GM23338 (cell line): ENCODE data around the gene MAP3K21. TPM values are rescaled to one million over a fixed set of nuclear protein-coding genes. Genes with fewer than 3 reads are reported as not detected.

Experiments
- ATAC-seq: fragments of 200-7000 bp; cut with Tn5 transposase; 3 replicates; pipeline ENCODE4 v1.9.1; 2020
- DNase-seq: peaks from one replicate; pipeline ENCODE4 v3.0.0-alpha.2; 2015; ENCODE audit warnings: low spot score
- H2AFZ ChIP-seq: fragments of 200-600 bp; sonication (generic); 2 replicates; pipeline ENCODE4 v1.8.0; 2016; ENCODE audit warnings: antibody characterized with exemption, mild to moderate bottlenecking, moderate library complexity
- H3F3A ChIP-seq: fragments of 200-600 bp; sonication (generic); replicated peaks from 2 replicates; pipeline ENCODE4 v1.8.0; 2017; ENCODE audit warnings: antibody characterized with exemption, mixed run types, low read depth
- H3K27ac ChIP-seq: fragments of 200-600 bp; sonication (generic); 2 replicates; pipeline ENCODE4 v1.6.1; 2016; ENCODE audit warnings: low read depth
- H3K27me3 ChIP-seq: fragments of 200-600 bp; sonication (generic); 2 replicates; pipeline ENCODE4 v1.8.0; 2016; ENCODE audit warnings: mild to moderate bottlenecking, mixed run types, moderate library complexity; ENCODE audit not compliant: insufficient read depth
- H3K36me3 ChIP-seq: fragments of 200-600 bp; sonication (generic); 2 replicates; pipeline ENCODE4 v1.8.0; 2016; ENCODE audit warnings: mild to moderate bottlenecking; ENCODE audit not compliant: insufficient read depth
- H3K4me1 ChIP-seq: fragments of 200-600 bp; sonication (generic); 2 replicates; pipeline ENCODE4 v1.8.0; 2016; ENCODE audit warnings: mild to moderate bottlenecking, moderate library complexity; ENCODE audit not compliant: insufficient read depth
- H3K4me2 ChIP-seq: fragments of 200-600 bp; sonication (generic); 2 replicates; pipeline ENCODE4 v1.7.1; 2017; ENCODE audit warnings: mixed run types
- H3K4me3 ChIP-seq: fragments of 200-600 bp; sonication (generic); 2 replicates; pipeline ENCODE4 v1.6.1; 2016; ENCODE audit warnings: mixed run types
- H3K79me2 ChIP-seq: fragments of 200-600 bp; sonication (generic); replicated peaks from 2 replicates; pipeline ENCODE4 v1.8.0; 2017; ENCODE audit warnings: mild to moderate bottlenecking; ENCODE audit not compliant: insufficient read depth
- H3K9me2 ChIP-seq: fragments of 200-600 bp; sonication (generic); 2 replicates; pipeline ENCODE4 v1.8.0; 2017; ENCODE audit not compliant: insufficient read depth
- H4K20me1 ChIP-seq: fragments of 200-600 bp; sonication (generic); replicated peaks from 2 replicates; pipeline ENCODE4 v1.8.0; 2017; ENCODE audit warnings: mild to moderate bottlenecking; ENCODE audit not compliant: insufficient read depth
- H3K27ac Mint-ChIP-seq: 2 replicates; pipeline ENCODE4 v1.8.0; 2020; ENCODE audit warnings: inconsistent platforms, mild to moderate bottlenecking, moderate library complexity, mixed read lengths
- H3K27me3 Mint-ChIP-seq: 3 replicates; pipeline ENCODE4 v1.8.0; 2022; ENCODE audit warnings: low read depth, mild to moderate bottlenecking, moderate library complexity, mixed read lengths, inconsistent platforms; ENCODE audit not compliant: insufficient read depth, poor library complexity
- H3K36me3 Mint-ChIP-seq: 3 replicates; pipeline ENCODE4 v1.8.0; 2021; ENCODE audit warnings: low read depth, mild to moderate bottlenecking, inconsistent platforms, moderate library complexity, mixed read lengths
- H3K4me1 Mint-ChIP-seq: 3 replicates; pipeline ENCODE4 v1.8.0; 2020; ENCODE audit warnings: mild to moderate bottlenecking, inconsistent platforms, mixed read lengths
- H3K4me3 Mint-ChIP-seq: 3 replicates; pipeline ENCODE4 v1.8.0; 2021; ENCODE audit warnings: moderate library complexity, mild to moderate bottlenecking, inconsistent platforms, mixed read lengths
- H3K9me3 Mint-ChIP-seq: 3 replicates; pipeline ENCODE4 v1.8.0; 2020; ENCODE audit warnings: moderate library complexity, mild to moderate bottlenecking, inconsistent platforms, mixed read lengths
- CREB1 ChIP-seq: fragments of 250-450 bp; sonication (Bioruptor Pico); IDR thresholded peaks from 2 replicates; pipeline ENCODE4 v1.5.0; 2020; ENCODE audit warnings: low read depth, mild to moderate bottlenecking, moderate library complexity
- CTCF ChIP-seq, 2 experiments: fragments of 200-600 bp in 1 of 2; sonication (generic) in 1 of 2; conservative IDR thresholded peaks; 2 replicates each; pipeline versions ENCODE4 v1.5.1 to v1.6.1; 2016 to 2017; ENCODE audit warnings: antibody characterized with exemption in 2 of 2, low read depth in 2 of 2, mild to moderate bottlenecking in 2 of 2, moderate library complexity in 1 of 2
- EZH2 ChIP-seq: fragments of 200-600 bp; sonication (generic); IDR thresholded peaks from one replicate; pipeline ENCODE4 v1.8.0; 2017; ENCODE audit warnings: antibody characterized with exemption, mild to moderate bottlenecking, low read depth; ENCODE audit not compliant: unreplicated experiment
- EZH2phosphoT487 ChIP-seq: fragments of 200-600 bp; sonication (generic); IDR thresholded peaks from one replicate; pipeline ENCODE4 v1.8.1; 2018; ENCODE audit warnings: antibody characterized with exemption; ENCODE audit not compliant: unreplicated experiment
- JUNB ChIP-seq: IDR thresholded peaks from one replicate; pipeline ENCODE4 v1.6.1; 2016; ENCODE audit warnings: antibody characterized with exemption; ENCODE audit not compliant: unreplicated experiment
- NANOG ChIP-seq: IDR thresholded peaks from 2 replicates; pipeline ENCODE4 v1.6.1; 2016; ENCODE audit warnings: antibody characterized with exemption, borderline replicate concordance
- POLR2AphosphoS5 ChIP-seq: IDR thresholded peaks from 2 replicates; pipeline ENCODE4 v1.6.1; 2016; ENCODE audit warnings: antibody characterized with exemption, low read depth
- REST ChIP-seq: IDR thresholded peaks from one replicate; pipeline ENCODE4 v1.6.1; 2018; ENCODE audit warnings: antibody characterized with exemption; ENCODE audit not compliant: unreplicated experiment
- STAT1 ChIP-seq: IDR thresholded peaks from one replicate; pipeline ENCODE4 v1.6.1; 2016; ENCODE audit warnings: antibody characterized with exemption; ENCODE audit not compliant: unreplicated experiment
- ZNF114 ChIP-seq: fragments of 250-450 bp; sonication (Bioruptor Pico); IDR thresholded peaks from 2 replicates; pipeline ENCODE4 v1.5.0; 2020; ENCODE audit warnings: mild to moderate bottlenecking, moderate library complexity
- ZNF331 ChIP-seq: fragments of 250-450 bp; sonication (Bioruptor Pico); IDR thresholded peaks from 2 replicates; pipeline ENCODE4 v1.5.0; 2020; ENCODE audit warnings: low read depth, mild to moderate bottlenecking, moderate library complexity
- ZNF462 ChIP-seq: fragments of 250-450 bp; sonication (Bioruptor Pico); IDR thresholded peaks from 2 replicates; pipeline ENCODE4 v1.5.0; 2020; ENCODE audit warnings: mild to moderate bottlenecking, moderate library complexity
- polyA plus RNA-seq: library from polyadenylated mRNA; unstranded; fragments of >200 nt; fragmentation: Nextera tagmentation; extraction: Ambion mirVana; gene quantifications from 2 replicates; pipeline ENCODE4 v1.2.1, GENCODE V29; 2016
- total RNA-seq: library from RNA; depleted of rRNA; stranded (reverse); fragments of >200 nt; shearing (Covaris generic); gene quantifications from 2 replicates; pipeline ENCODE4 v1.2.3, GENCODE V29; 2014
- TF ChIP-seq, protein P1 (sequence below): IDR thresholded peaks from 2 replicates; pipeline ENCODE4 v1.6.1; 2016; ENCODE audit warnings: antibody characterized with exemption

Gene MAP3K21
- total and polyA plus RNA-seq, 2 experiments from 2014 or later = 11.7 to 40.1 TPM

DNA sequence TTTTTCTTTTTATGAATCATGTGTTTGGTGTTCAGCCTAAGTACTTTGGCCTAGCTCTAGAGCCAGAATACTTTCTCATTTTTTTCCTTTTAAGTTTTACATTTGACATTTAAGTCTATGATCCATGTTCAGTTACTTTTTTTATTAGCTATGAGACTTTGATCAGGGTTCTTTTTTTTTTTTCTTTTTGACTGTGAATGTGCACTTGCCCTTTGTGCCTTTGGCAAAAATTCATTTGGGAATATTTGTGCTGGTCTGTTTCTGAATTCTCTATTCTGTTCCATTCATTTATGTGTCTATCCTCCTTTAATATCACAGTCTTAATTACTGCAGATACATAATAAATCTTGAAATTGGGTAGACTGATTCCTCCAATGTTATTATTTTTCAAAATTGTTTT lies 93.8 kb downstream of the MAP3K21 start:
- Histone ChIP-seq H3K79me2 (no peaks in the 10 kb centered on the region), H3K27ac (no peak overlapping the region), H3K9me2 (no peaks in the 10 kb centered on the region), H3K36me3 (no peaks in the 10 kb centered on the region; the same call in 1 of the 2 replicates), H3K27me3 (no peaks in the 10 kb centered on the region), H3K4me3 (no peak overlapping the region), H3K4me2 (no peak overlapping the region), H2AFZ (no peak overlapping the region), H3K4me1 (no peaks in the 10 kb centered on the region), H3F3A (no peaks in the 10 kb centered on the region), H4K20me1 (no peaks in the 10 kb centered on the region)
- H3K27ac Mint-ChIP-seq = no peak overlapping the region
- peaks cover 12% of the 10 kb centered on the region; the same call in 2 of the 3 replicates for H3K9me3 Mint-ChIP-seq
- H3K36me3 Mint-ChIP-seq = no peaks in the 10 kb centered on the region
- no peak overlapping the region for H3K4me3 Mint-ChIP-seq
- ATAC-seq (no peak), DNase-seq (no peak)
- peaks cover 2% of the 10 kb centered on the region for H3K27me3 Mint-ChIP-seq
- TF ChIP-seq NANOG = no peak
- TF ChIP-seq CREB1 (CRISPR knock-in tag) = no peak
- TF ChIP-seq, protein P1, sequence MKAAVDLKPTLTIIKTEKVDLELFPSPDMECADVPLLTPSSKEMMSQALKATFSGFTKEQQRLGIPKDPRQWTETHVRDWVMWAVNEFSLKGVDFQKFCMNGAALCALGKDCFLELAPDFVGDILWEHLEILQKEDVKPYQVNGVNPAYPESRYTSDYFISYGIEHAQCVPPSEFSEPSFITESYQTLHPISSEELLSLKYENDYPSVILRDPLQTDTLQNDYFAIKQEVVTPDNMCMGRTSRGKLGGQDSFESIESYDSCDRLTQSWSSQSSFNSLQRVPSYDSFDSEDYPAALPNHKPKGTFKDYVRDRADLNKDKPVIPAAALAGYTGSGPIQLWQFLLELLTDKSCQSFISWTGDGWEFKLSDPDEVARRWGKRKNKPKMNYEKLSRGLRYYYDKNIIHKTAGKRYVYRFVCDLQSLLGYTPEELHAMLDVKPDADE = no peak
- TF ChIP-seq ZNF114 (CRISPR knock-in tag) = no peak
- TF ChIP-seq STAT1 = no peak
- no peak for TF ChIP-seq EZH2phosphoT487
- no peak for TF ChIP-seq ZNF462
- no peak for TF ChIP-seq EZH2
- TF ChIP-seq CTCF (conservative IDR thresholded peaks at IDR 0.05; ENCODE audit: low read depth in 2 of 2) = no peak
- no peak for TF ChIP-seq ZNF331
- TF ChIP-seq POLR2AphosphoS5 = no peak
- no peak for TF ChIP-seq JUNB
- no peak for TF ChIP-seq REST
- no peaks in the 10 kb centered on the region for H3K4me1 Mint-ChIP-seq
